Tibial nerve (tissue), 4 donors: ENCODE data around the gene CFAP57. TPM values are rescaled to one million over a fixed set of nuclear protein-coding genes. Genes with fewer than 3 reads are reported as not detected.

ENCODE experiments used
- DNase-seq, 2 donors: peaks; one replicate each; pipeline ENCODE4 v3.0.0-alpha.2; 2019; ENCODE audit warnings: low spot score in 2 of 2
- H3K27ac ChIP-seq, 4 donors: fragments of 200-600 bp; sonication (generic) in 3 of 4; one replicate each; pipeline ENCODE4 v1.5.1; 2017 to 2019; ENCODE audit warnings: mild to moderate bottlenecking in 1 of 4
- H3K27me3 ChIP-seq, 2 donors: fragments of 200-600 bp; sonication (generic) in 1 of 2; one replicate each; pipeline versions ENCODE4 v1.5.1 to v1.6.0; 2017 to 2019
- H3K36me3 ChIP-seq, 3 donors: fragments of 200-600 bp; sonication (generic); one replicate each; pipeline ENCODE4 v1.5.1; 2018 to 2019
- H3K4me1 ChIP-seq, 4 donors: fragments of 200-600 bp; sonication (generic) in 3 of 4; one replicate each; pipeline ENCODE4 v1.5.1; 2017 to 2019
- H3K4me3 ChIP-seq, 4 donors: fragments of 200-600 bp; sonication (generic) in 3 of 4; one replicate each; pipeline ENCODE4 v1.5.1; 2017 to 2019; ENCODE audit warnings: mild to moderate bottlenecking in 1 of 4, moderate library complexity in 1 of 4
- H3K9me3 ChIP-seq, 4 donors: fragments of 200-600 bp; sonication (generic) in 3 of 4; one replicate each; pipeline ENCODE4 v1.5.1; 2017 to 2019
- EP300 ChIP-seq, 2 donors: sonication (generic); formaldehyde crosslinking; IDR thresholded peaks; one replicate each; pipeline ENCODE4 v1.6.1; 2017; ENCODE audit warnings: antibody characterized with exemption in 2 of 2, mild to moderate bottlenecking in 1 of 2
- POLR2A ChIP-seq, 2 donors: fragments of 450-650 bp; IDR thresholded peaks; one replicate each; pipeline ENCODE4 v1.6.1; 2017; ENCODE audit warnings: antibody characterized with exemption in 2 of 2, mild to moderate bottlenecking in 2 of 2, moderate library complexity in 2 of 2
- WGBS, 2 donors: methylation state at CpG; one replicate each; pipeline ENCODE4 v1.1.5; 2018; 5-methylcytosine and 5-hydroxymethylcytosine counted together
- small RNA-seq: library from RNA; depleted of rRNA; stranded (forward); fragments of <200 nt; gene quantifications from one replicate; pipeline ENCODE3, GENCODE V24; 2016
- total RNA-seq, 4 donors: library from RNA; depleted of rRNA; stranded (reverse); fragments of >200 nt; gene quantifications; one replicate each; pipeline ENCODE4 v1.1.0, GENCODE V29; 2016
- TF ChIP-seq, protein P1 (sequence below), 5 experiments: fragments of 200-600 bp in 3 of 5; fragments of 450-650 bp in 2 of 5; sonication (generic) in 3 of 5; IDR thresholded peaks; one replicate each; pipeline ENCODE4 v1.5.1; 2016 to 2019; ENCODE audit warnings: antibody characterized with exemption in 5 of 5, mild to moderate bottlenecking in 3 of 5, moderate library complexity in 2 of 5

The CFAP57 gene
- total RNA-seq, 4 donors from 2014 or later, result 0.21 to 0.30 (median 0.22) TPM; not detected in 1

DNA sequence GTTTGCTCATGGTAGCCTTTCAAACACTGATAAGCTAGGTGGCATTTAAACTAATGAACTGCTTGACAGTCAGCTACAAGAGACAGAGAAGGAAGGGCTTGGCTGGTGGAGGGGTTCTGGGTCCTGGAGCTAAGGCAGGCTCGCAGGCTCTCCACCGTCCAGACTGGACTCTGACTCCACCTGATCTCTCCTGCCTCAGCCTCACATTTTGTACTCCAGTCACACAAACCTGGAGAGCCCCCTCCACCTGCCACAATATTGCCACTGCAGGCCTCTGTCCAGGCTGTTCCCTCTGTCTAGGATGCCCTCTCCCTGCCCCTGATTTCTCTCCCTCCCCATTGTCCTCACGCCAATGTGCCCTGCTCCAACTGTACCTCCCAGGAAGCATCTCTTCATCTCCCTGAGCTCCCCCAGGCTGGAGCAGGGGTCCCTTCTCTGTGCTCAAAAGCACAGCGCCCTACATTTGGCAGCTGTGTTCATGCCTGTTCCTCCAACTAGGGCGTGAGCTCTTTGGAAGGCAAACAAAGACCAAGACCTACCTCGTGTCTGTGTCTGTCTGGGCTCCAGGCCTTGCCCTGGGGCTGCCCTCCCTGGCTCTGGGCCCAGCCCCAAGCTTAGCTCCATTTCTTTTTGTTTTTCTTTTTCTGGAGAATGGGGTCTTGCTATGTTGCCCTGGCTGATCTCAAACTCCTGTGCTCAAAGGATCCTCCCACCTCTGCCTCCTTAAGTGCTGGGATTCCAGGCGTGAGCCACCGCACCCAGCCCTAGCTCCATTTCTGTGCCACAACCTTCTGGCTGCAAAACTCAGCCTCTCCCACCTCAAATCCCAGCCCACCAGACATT, 131.6 kb downstream of the CFAP57 start:
- DNase-seq, result no peak
- Histone ChIP-seq H3K4me3 (peak overlapping the region in 1 of 4 donors; percentile 37), H3K9me3 (no peaks in the 10 kb centered on the region), H3K4me1 (peaks cover 0 to 34% (median 11%) of the 10 kb centered on the region in 4 donors), H3K27ac (peak overlapping the region; percentile 5 to 82 (median 53)), H3K27me3 (no peaks in the 10 kb centered on the region), H3K36me3 (no peaks in the 10 kb centered on the region)
- TF ChIP-seq POLR2A (IDR thresholded peaks at IDR 0.05) (no peak), EP300 (IDR thresholded peaks at IDR 0.05) (no peak)
- TF ChIP-seq, protein P1, sequence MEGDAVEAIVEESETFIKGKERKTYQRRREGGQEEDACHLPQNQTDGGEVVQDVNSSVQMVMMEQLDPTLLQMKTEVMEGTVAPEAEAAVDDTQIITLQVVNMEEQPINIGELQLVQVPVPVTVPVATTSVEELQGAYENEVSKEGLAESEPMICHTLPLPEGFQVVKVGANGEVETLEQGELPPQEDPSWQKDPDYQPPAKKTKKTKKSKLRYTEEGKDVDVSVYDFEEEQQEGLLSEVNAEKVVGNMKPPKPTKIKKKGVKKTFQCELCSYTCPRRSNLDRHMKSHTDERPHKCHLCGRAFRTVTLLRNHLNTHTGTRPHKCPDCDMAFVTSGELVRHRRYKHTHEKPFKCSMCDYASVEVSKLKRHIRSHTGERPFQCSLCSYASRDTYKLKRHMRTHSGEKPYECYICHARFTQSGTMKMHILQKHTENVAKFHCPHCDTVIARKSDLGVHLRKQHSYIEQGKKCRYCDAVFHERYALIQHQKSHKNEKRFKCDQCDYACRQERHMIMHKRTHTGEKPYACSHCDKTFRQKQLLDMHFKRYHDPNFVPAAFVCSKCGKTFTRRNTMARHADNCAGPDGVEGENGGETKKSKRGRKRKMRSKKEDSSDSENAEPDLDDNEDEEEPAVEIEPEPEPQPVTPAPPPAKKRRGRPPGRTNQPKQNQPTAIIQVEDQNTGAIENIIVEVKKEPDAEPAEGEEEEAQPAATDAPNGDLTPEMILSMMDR (IDR thresholded peaks at IDR 0.05), result no peak
- WGBS, 2 donors, result 46 to 49% methylated on average over 8 of the region's 8 CpGs

Small RNAs within 50 kb of the gene (small RNA-seq; reads per million reads assigned to genes)
- gene RNA5SP46, result not detected

Other genes starting within 250 kb of the CFAP57 start
- 1,000 to 10,000 TPM in 3 of 4 donors, 100 to 1,000 TPM in 1; 953 to 4,970 (median 3,437) TPM for gene SLC2A1, start 213.5 kb upstream of the CFAP57 start, total RNA-seq
- gene EBNA1BP2, start within 50 bp of the CFAP57 start, total RNA-seq, result 10 to 100 TPM; 48.8 to 57.3 (median 51.2) TPM
- 1 to 10 TPM in 1 of 4 donors, under 1 TPM in 2, not detected in 1; 0.20 to 2.6 (median 0.21) TPM for gene TMEM125, start 97.7 kb downstream of the CFAP57 start, total RNA-seq
- not detected for gene C1orf210, start 113.3 kb downstream of the CFAP57 start, total RNA-seq
- gene TIE1, start 128.7 kb downstream of the CFAP57 start, total RNA-seq, result 10 to 100 TPM; 37.5 to 95.9 (median 68.1) TPM
- gene MPL, start 165.5 kb downstream of the CFAP57 start, total RNA-seq, result 1 to 10 TPM in 1 of 4 donors, under 1 TPM in 1, not detected in 2; 0.66 to 1.7 TPM
- gene CDC20, start 186.7 kb downstream of the CFAP57 start, total RNA-seq, result 1 to 10 TPM in 3 of 4 donors, under 1 TPM in 1; 0.42 to 3.5 (median 1.5) TPM
- gene ELOVL1, start 195.7 kb downstream of the CFAP57 start, total RNA-seq, result 10 to 100 TPM; 48.6 to 66.6 (median 50.8) TPM
- gene MED8, start 217.5 kb downstream of the CFAP57 start, total RNA-seq, result 10 to 100 TPM; 22.8 to 35.1 (median 28.5) TPM
- 10 to 100 TPM; 49.2 to 68.7 (median 57.3) TPM for gene SZT2, start 217.6 kb downstream of the CFAP57 start, total RNA-seq